Loucy (cell line): ENCODE data around the gene SPAG6.

Experiments
- H2AFZ ChIP-seq: fragments of 200-600 bp; sonication (generic); 2 replicates; pipeline ENCODE4 v1.6.0; 2016; ENCODE audit warnings: antibody characterized with exemption, mild to moderate bottlenecking, low read length, moderate library complexity
- H3F3A ChIP-seq: fragments of 200-600 bp; 2 replicates; pipeline ENCODE4 v1.6.0; 2016; ENCODE audit warnings: antibody characterized with exemption, low read depth, mild to moderate bottlenecking
- H3K27me3 ChIP-seq: fragments of 200-600 bp; sonication (generic); 2 replicates; pipeline ENCODE4 v1.6.1; 2014; ENCODE audit warnings: low read length, mild to moderate bottlenecking; ENCODE audit not compliant: insufficient read depth, poor library complexity, severe bottlenecking
- H3K36me3 ChIP-seq: fragments of 200-600 bp; sonication (generic); 2 replicates; pipeline ENCODE4 v1.6.1; 2016; ENCODE audit warnings: low read length; ENCODE audit not compliant: insufficient read depth
- H3K4me1 ChIP-seq: fragments of 200-600 bp; sonication (generic); 2 replicates; pipeline ENCODE4 v1.5.1; 2014; ENCODE audit warnings: low read length, mild to moderate bottlenecking; ENCODE audit not compliant: insufficient read depth, poor library complexity, severe bottlenecking
- H3K4me2 ChIP-seq: fragments of 200-600 bp; sonication (generic); 2 replicates; pipeline ENCODE4 v1.6.0; 2014; ENCODE audit warnings: antibody characterized with exemption, low read length, low read depth, mild to moderate bottlenecking; ENCODE audit not compliant: poor library complexity, severe bottlenecking
- H3K4me3 ChIP-seq: fragments of 200-600 bp; sonication (generic); 2 replicates; pipeline ENCODE4 v1.5.1; 2014; ENCODE audit warnings: low read length, mild to moderate bottlenecking, mixed read lengths; ENCODE audit not compliant: poor library complexity, severe bottlenecking
- H3K79me2 ChIP-seq: fragments of 200-600 bp; sonication (generic); 2 replicates; pipeline ENCODE4 v1.6.1; 2014; ENCODE audit warnings: low read length; ENCODE audit not compliant: insufficient read depth
- H3K9ac ChIP-seq: fragments of 200-600 bp; sonication (generic); 2 replicates; pipeline ENCODE4 v1.6.0; 2014; ENCODE audit warnings: mild to moderate bottlenecking, low read depth, low read length, moderate library complexity; ENCODE audit not compliant: poor library complexity, severe bottlenecking
- H3K9me2 ChIP-seq: fragments of 200-600 bp; sonication (generic); replicated peaks from 2 replicates; pipeline ENCODE4 v1.6.1; 2016; ENCODE audit warnings: low read depth, low read length, mixed read lengths
- H3K9me3 ChIP-seq: fragments of 200-600 bp; sonication (generic); 2 replicates; pipeline ENCODE4 v1.6.1; 2014; ENCODE audit warnings: mild to moderate bottlenecking, antibody characterized with exemption, low read length, low read depth; ENCODE audit not compliant: insufficient read depth
- H4K20me1 ChIP-seq: fragments of 200-600 bp; sonication (generic); 2 replicates; pipeline ENCODE4 v1.6.0; 2014; ENCODE audit warnings: antibody characterized with exemption, low read length, mild to moderate bottlenecking; ENCODE audit not compliant: insufficient read depth, poor library complexity, severe bottlenecking
- EZH2phosphoT487 ChIP-seq: fragments of 200-600 bp; IDR thresholded peaks from 2 replicates; pipeline ENCODE4 v1.6.1; 2018; ENCODE audit warnings: antibody characterized with exemption, mild to moderate bottlenecking, moderate library complexity, borderline replicate concordance
- TF ChIP-seq, protein P1 (sequence below): fragments of 200-600 bp; sonication (generic); conservative IDR thresholded peaks from 2 replicates; pipeline ENCODE4 v1.5.1; 2014; ENCODE audit warnings: mild to moderate bottlenecking, antibody characterized with exemption, low read length

Gene SPAG6

DNA sequence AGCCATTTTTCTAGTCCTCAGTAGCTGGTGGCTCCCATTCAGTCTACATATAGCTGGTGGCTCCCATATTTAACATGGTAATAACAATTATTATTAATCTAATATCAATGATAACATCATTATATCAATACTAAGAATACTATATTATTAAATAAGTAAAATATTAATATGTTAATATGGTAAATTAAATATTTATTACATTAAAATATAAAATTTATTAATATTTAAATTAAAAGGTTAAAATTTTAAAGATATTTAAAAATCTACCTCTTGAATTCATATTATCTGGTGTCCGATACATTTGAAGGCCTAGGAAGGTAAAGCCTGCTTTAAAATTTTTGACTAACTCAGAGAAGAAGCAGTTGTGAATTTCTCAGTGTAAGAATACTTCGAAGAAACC is 69.8 kb downstream of the SPAG6 start:
- Histone ChIP-seq H3K79me2 (no peaks in the 10 kb centered on the region), H3K4me3 (no peak overlapping the region), H3K27me3 (no peaks in the 10 kb centered on the region), H3F3A (no peaks in the 10 kb centered on the region), H3K9ac (no peak overlapping the region), H3K4me1 (peaks cover 4% of the 10 kb centered on the region), H2AFZ (no peak overlapping the region), H3K36me3 (no peaks in the 10 kb centered on the region), H4K20me1 (no peaks in the 10 kb centered on the region), H3K9me3 (no peaks in the 10 kb centered on the region), H3K4me2 (no peak overlapping the region), H3K9me2 (no peaks in the 10 kb centered on the region)
- no peak for TF ChIP-seq EZH2phosphoT487
- TF ChIP-seq, protein P1, sequence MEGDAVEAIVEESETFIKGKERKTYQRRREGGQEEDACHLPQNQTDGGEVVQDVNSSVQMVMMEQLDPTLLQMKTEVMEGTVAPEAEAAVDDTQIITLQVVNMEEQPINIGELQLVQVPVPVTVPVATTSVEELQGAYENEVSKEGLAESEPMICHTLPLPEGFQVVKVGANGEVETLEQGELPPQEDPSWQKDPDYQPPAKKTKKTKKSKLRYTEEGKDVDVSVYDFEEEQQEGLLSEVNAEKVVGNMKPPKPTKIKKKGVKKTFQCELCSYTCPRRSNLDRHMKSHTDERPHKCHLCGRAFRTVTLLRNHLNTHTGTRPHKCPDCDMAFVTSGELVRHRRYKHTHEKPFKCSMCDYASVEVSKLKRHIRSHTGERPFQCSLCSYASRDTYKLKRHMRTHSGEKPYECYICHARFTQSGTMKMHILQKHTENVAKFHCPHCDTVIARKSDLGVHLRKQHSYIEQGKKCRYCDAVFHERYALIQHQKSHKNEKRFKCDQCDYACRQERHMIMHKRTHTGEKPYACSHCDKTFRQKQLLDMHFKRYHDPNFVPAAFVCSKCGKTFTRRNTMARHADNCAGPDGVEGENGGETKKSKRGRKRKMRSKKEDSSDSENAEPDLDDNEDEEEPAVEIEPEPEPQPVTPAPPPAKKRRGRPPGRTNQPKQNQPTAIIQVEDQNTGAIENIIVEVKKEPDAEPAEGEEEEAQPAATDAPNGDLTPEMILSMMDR = no peak

DNA sequence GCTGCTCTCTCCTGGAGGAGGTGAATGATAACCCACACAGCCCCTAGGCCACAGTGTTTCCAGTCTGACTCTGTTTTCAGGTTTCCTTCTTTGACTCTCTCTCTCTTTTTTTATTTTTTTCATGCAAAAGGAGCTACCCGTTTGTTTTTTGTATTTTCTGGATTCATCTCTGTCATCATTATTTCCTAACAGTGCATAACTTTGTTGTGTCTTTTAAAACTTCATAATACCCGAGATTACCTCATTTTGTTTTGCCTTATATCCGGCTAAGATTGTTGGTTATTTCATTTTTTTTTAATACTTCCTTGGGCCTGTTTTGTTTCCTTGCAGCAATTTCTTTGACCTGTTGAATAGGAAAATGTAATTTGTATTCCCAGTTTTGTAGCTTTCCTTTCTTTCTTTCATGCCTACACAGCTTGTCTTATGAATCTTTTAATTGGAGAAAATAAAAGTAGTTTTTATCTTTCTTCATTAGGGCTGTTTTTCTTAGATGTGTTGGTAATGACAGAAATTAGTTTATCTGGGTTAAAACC is 72.5 kb downstream of the SPAG6 start:
- H3K9me3 ChIP-seq = no peaks in the 10 kb centered on the region
- H3K4me2 ChIP-seq = no peak overlapping the region
- no peaks in the 10 kb centered on the region for H3K79me2 ChIP-seq
- TF ChIP-seq, protein P1 = 0 out of 2 replicates have a peak, but pooled peaks have one; percentile 11
- TF ChIP-seq EZH2phosphoT487 = no peak
- H3K4me3 ChIP-seq = no peak overlapping the region
- no peaks in the 10 kb centered on the region for H3K27me3 ChIP-seq
- H3K36me3 ChIP-seq = no peaks in the 10 kb centered on the region
- no peaks in the 10 kb centered on the region for H3F3A ChIP-seq
- H2AFZ ChIP-seq = no peak overlapping the region; the same call in 1 of the 2 replicates
- H3K9me2 ChIP-seq = no peaks in the 10 kb centered on the region
- H3K4me1 ChIP-seq = peaks cover 4% of the 10 kb centered on the region
- H4K20me1 ChIP-seq = no peaks in the 10 kb centered on the region
- H3K9ac ChIP-seq = no peak overlapping the region

DNA sequence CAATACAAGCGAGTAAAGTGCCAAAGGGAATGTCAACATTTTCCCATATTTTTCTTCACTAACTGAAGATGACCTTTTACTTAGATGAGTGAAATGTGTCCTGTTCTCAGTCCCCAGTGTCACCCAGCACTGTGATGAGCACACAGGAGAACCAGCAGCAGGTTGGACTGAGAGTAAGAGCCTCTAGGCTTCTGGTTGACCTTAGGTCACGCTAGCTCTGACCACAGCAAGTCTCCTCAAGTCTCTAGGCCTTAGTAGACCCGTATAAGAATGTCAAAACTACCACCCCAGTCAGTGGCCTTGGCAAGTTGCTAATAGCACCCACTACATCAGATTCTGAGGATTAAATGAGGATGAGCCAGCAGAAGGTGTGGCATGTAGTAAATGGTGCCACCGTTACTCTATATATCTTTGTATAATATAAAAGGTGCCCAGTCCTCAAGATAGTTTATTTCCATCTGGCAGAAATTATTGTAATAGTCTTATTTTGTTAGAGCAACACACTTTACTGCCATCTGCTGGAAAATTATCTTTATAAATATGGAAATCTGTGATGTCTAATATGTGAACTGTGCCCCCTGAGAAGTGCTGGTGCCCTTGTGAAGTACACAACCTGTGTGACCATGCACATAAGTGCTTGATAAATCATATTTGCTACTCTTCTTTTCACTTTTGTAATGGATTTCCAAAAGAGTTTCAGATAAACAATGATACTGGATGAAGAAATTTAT is 75.7 kb downstream of the SPAG6 start:
- Histone ChIP-seq H3F3A (no peaks in the 10 kb centered on the region), H2AFZ (no peak overlapping the region), H3K4me2 (no peak overlapping the region), H3K79me2 (no peaks in the 10 kb centered on the region), H3K9ac (no peak overlapping the region), H4K20me1 (no peaks in the 10 kb centered on the region), H3K27me3 (no peaks in the 10 kb centered on the region), H3K4me3 (no peak overlapping the region), H3K9me3 (no peaks in the 10 kb centered on the region), H3K9me2 (no peaks in the 10 kb centered on the region), H3K36me3 (no peaks in the 10 kb centered on the region), H3K4me1 (peaks cover 7% of the 10 kb centered on the region)
- TF ChIP-seq, protein P1 = peak; percentile 60
- TF ChIP-seq EZH2phosphoT487 = no peak
